Measurements from ENCODE around the gene MAST1.

MAST1 gene

GRCh38 chr19:12838886-12839756 lies 806 bp downstream of the MAST1 start:
- H3K36me3 ChIP-seq (ENCODE audit: insufficient read depth, low read length), result peaks cover 9% of the 10 kb centered on the region; the same call in 1 of the 2 replicates
- no peaks in the 10 kb centered on the region for H3K9me3 ChIP-seq (ENCODE audit: insufficient read depth, low read length, severe bottlenecking)
- peak overlapping the region; percentile 93 for H3K4me2 ChIP-seq (ENCODE audit: insufficient read depth, low read length)
- H2AFZ ChIP-seq (ENCODE audit: low read depth, low read length), result peak overlapping the region; percentile 87
- ATAC-seq (ENCODE audit: insufficient read depth, low read depth) (peak; percentile 52), DNase-seq (peak; percentile 38)
- H3K79me2 ChIP-seq (ENCODE audit: insufficient read depth, low read length), result peaks cover 36% of the 10 kb centered on the region
- peak overlapping the region; percentile 46 to 66; a peak in 3 of 4 replicates for H3K4me3 ChIP-seq (ENCODE audit: low read depth in 1 of 2, low read length in 2 of 2)
- TF ChIP-seq EZH2 (IDR thresholded peaks at IDR 0.05; ENCODE audit: borderline replicate concordance, low read depth, low read length, severe bottlenecking), result no peak
- TF ChIP-seq, protein P1, sequence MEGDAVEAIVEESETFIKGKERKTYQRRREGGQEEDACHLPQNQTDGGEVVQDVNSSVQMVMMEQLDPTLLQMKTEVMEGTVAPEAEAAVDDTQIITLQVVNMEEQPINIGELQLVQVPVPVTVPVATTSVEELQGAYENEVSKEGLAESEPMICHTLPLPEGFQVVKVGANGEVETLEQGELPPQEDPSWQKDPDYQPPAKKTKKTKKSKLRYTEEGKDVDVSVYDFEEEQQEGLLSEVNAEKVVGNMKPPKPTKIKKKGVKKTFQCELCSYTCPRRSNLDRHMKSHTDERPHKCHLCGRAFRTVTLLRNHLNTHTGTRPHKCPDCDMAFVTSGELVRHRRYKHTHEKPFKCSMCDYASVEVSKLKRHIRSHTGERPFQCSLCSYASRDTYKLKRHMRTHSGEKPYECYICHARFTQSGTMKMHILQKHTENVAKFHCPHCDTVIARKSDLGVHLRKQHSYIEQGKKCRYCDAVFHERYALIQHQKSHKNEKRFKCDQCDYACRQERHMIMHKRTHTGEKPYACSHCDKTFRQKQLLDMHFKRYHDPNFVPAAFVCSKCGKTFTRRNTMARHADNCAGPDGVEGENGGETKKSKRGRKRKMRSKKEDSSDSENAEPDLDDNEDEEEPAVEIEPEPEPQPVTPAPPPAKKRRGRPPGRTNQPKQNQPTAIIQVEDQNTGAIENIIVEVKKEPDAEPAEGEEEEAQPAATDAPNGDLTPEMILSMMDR (IDR thresholded peaks at IDR 0.05; ENCODE audit: borderline replicate concordance, extremely low read depth, low read length, poor library complexity, severe bottlenecking), result no peak
- H3K4me1 ChIP-seq (ENCODE audit: insufficient read depth, low read length), result peaks cover 42% of the 10 kb centered on the region
- no peaks in the 10 kb centered on the region for H3K27me3 ChIP-seq (ENCODE audit: insufficient read depth, low read length, poor library complexity)
- H3K27ac ChIP-seq (ENCODE audit: low read length), result peak overlapping the region; percentile 61; the same call in 1 of the 2 replicates
- H4K20me1 ChIP-seq (ENCODE audit: insufficient read depth, low read length), result peaks cover 30% of the 10 kb centered on the region; the same call in 1 of the 2 replicates
- H3K9ac ChIP-seq (ENCODE audit: low read depth, low read length), result peak overlapping the region; percentile 77

- H3K9me3 ChIP-seq (ENCODE audit: insufficient read depth, low read length, severe bottlenecking), result no peaks in the 10 kb centered on the region
- H2AFZ ChIP-seq (ENCODE audit: low read depth, low read length), result no peak overlapping the region
- H3K27ac ChIP-seq (ENCODE audit: low read length), result no peak overlapping the region
- H3K27me3 ChIP-seq (ENCODE audit: insufficient read depth, low read length, poor library complexity), result no peaks in the 10 kb centered on the region
- H3K4me2 ChIP-seq (ENCODE audit: insufficient read depth, low read length), result peak overlapping the region; percentile 41; the same call in 1 of the 2 replicates
- DNase-seq, result peak; percentile 44
- H3K9ac ChIP-seq (ENCODE audit: low read depth, low read length), result no peak overlapping the region
- peaks cover 30% of the 10 kb centered on the region; the same call in 1 of the 2 replicates for H4K20me1 ChIP-seq (ENCODE audit: insufficient read depth, low read length)
- H3K4me1 ChIP-seq (ENCODE audit: insufficient read depth, low read length), result peaks cover 33% of the 10 kb centered on the region
- TF ChIP-seq, protein P1 (IDR thresholded peaks at IDR 0.05; ENCODE audit: borderline replicate concordance, extremely low read depth, low read length, poor library complexity, severe bottlenecking), result no peak
- TF ChIP-seq EZH2 (IDR thresholded peaks at IDR 0.05; ENCODE audit: borderline replicate concordance, low read depth, low read length, severe bottlenecking), result no peak
- no peak for ATAC-seq (ENCODE audit: insufficient read depth, low read depth)
- peaks cover 39% of the 10 kb centered on the region for H3K79me2 ChIP-seq (ENCODE audit: insufficient read depth, low read length)
- no peak overlapping the region for H3K4me3 ChIP-seq (ENCODE audit: low read depth in 1 of 2, low read length in 2 of 2)
- H3K36me3 ChIP-seq (ENCODE audit: insufficient read depth, low read length), result peaks cover 9% of the 10 kb centered on the region; the same call in 1 of the 2 replicates
Observed at GRCh38 chr19:12840091-12841079, 2.1 kb downstream of the MAST1 start.

- Histone ChIP-seq H4K20me1 (ENCODE audit: insufficient read depth, low read length) (peaks cover 30% of the 10 kb centered on the region; the same call in 1 of the 2 replicates), H3K9me3 (ENCODE audit: insufficient read depth, low read length, severe bottlenecking) (no peaks in the 10 kb centered on the region), H3K9ac (ENCODE audit: low read depth, low read length) (no peak overlapping the region), H3K27ac (ENCODE audit: low read length) (no peak overlapping the region), H3K4me1 (ENCODE audit: insufficient read depth, low read length) (peaks cover 33% of the 10 kb centered on the region), H3K4me3 (ENCODE audit: low read depth in 1 of 2, low read length in 2 of 2) (no peak overlapping the region), H2AFZ (ENCODE audit: low read depth, low read length) (no peak overlapping the region), H3K27me3 (ENCODE audit: insufficient read depth, low read length, poor library complexity) (no peaks in the 10 kb centered on the region), H3K79me2 (ENCODE audit: insufficient read depth, low read length) (peaks cover 39% of the 10 kb centered on the region), H3K4me2 (ENCODE audit: insufficient read depth, low read length) (no peak overlapping the region), H3K36me3 (ENCODE audit: insufficient read depth, low read length) (peaks cover 9% of the 10 kb centered on the region; the same call in 1 of the 2 replicates)
- TF ChIP-seq, protein P1 (IDR thresholded peaks at IDR 0.05; ENCODE audit: borderline replicate concordance, extremely low read depth, low read length, poor library complexity, severe bottlenecking), result no peak
- TF ChIP-seq EZH2 (IDR thresholded peaks at IDR 0.05; ENCODE audit: borderline replicate concordance, low read depth, low read length, severe bottlenecking), result no peak
- DNase-seq (no peak), ATAC-seq (ENCODE audit: insufficient read depth, low read depth) (no peak)
Observed at GRCh38 chr19:12841094-12841493, 2.8 kb downstream of the MAST1 start.
